Measurements from ENCODE around the gene OR6K3.

OR6K3 gene

GRCh38 chr1:158686111-158687009 lies 34.2 kb downstream of the OR6K3 start, which contains the start of gene SPTA1:
Gene SPTA1 (minus strand): TSS chr1:158686715. CDS start chr1:158686517, 198 bp downstream.
- DNase-seq = peak; percentile 26 to 65 (median 41)

GRCh38 chr1:158685085-158685484 lies 35.4 kb downstream of the OR6K3 start:
- DNase-seq = no peak

GRCh38 chr1:158681606-158682005 lies 38.9 kb downstream of the OR6K3 start:
- DNase-seq = peak; percentile 8 to 71 (median 36)

GRCh38 chr1:158679289-158679688 lies 41.2 kb downstream of the OR6K3 start:
- DNase-seq = no peak

GRCh38 chr1:158675563-158676323 lies 44.8 kb downstream of the OR6K3 start:
- no peak for DNase-seq

GRCh38 chr1:158674302-158674701 lies 46.2 kb downstream of the OR6K3 start:
- DNase-seq = no peak

Data from suppressor macrophage (primary cell).